Right hindlimb (tissue), 1 donor: Measurements from ENCODE around the gene IQGAP1.
A peak's percentile ranks its signal among the peaks of the same experiment; 100 is the strongest.
"Not testable (repeated sequence)": the region's sequence is repeated elsewhere in the genome, so short reads cannot be mapped to it uniquely, and the experiment has no call there.

Source experiments
- DNase-seq: peaks from one replicate; pipeline ENCODE4 v3.0.0-alpha.2; 2018

IQGAP1 gene

DNA sequence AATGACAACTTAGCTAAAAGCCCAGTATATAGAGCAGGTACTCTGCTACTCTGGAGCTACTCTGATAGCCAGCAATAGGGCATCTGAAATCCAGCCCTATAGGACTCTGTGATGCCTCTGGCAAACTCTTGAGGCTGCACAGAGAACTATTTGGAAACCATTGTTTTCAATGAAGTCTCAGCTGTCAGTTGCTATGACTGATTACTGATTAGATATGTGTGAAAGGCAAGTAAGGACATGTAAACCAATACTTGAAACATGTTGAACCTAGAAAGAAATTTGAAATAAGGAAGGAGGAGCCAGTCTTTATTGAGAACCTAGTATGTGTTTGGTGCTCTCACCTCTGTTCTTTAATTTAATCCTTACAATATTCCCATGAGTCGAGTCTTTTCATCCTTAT, 101.5 kb downstream of the IQGAP1 start:
- no peak for DNase-seq

- DNase-seq, result no peak
Observed at GRCh38 chr15:90489944-90490343, 101.9 kb downstream of the IQGAP1 start.

DNA sequence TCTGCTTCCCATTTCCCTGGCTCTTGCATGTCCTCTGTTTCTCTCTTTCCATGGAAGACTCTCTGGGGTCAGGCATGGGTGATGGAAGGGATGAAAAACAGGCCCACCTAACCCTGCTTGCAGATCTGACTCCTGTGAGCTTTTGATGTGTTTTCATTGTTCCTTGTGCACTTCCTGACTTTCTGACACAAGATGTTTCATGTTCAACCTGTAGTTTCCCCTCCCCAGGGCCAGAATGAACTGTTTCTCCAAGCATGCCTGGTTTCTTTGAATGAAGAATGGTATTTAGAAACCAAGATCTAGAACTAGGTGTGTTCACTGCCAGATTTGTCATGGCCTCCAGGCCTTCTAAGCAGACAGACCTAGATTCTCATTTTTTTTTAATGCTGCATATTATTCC, 105.6 kb downstream of the IQGAP1 start:
- DNase-seq, result no peak

- DNase-seq, result no peak
Observed at GRCh38 chr15:90495067-90495466, 107.0 kb downstream of the IQGAP1 start.

GRCh38 chr15:90496791-90497190, 108.7 kb downstream of the IQGAP1 start:
- DNase-seq, result no peak

- DNase-seq, result no peak
Observed at GRCh38 chr15:90497376-90497775, 109.3 kb downstream of the IQGAP1 start.

DNA sequence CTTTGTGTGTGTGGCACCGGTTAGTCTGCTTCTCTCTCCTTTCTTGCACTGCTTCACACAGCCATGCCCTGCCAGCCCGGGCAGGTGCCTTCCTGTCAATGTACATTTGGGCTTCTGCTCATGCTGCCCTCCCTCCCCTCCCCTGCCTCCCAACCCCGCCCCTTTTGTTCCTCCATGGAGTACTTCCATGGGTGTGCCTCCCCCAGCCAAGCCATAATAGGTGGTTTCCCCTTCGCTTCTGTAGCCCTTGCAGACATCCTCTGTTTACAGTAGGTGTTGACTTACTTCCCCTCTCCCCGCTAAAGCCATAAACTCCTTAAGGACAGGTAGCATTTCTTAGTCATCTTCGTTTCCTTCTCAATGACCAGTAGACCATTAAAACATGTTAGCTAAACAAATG, 109.9 kb downstream of the IQGAP1 start:
- DNase-seq, result no peak

DNA sequence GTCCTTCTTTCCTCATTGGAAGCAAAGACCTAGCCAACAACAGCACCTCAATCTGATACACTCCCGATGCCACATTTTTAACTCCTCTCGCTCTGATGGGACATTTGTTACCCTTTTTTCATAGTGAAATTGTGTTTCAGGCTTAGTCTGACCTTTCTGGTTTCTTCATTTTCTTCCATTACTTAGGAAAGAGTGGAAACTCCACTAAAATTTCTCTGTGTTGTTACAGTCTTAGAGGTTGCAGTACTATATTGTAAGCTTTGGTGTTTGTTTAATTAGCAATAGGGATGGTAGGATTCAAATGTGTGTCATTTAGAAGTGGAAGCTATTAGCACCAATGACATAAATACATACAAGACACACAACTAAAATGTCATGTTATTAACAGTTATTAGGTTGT, 112.1 kb downstream of the IQGAP1 start:
- DNase-seq, result no peak

DNA sequence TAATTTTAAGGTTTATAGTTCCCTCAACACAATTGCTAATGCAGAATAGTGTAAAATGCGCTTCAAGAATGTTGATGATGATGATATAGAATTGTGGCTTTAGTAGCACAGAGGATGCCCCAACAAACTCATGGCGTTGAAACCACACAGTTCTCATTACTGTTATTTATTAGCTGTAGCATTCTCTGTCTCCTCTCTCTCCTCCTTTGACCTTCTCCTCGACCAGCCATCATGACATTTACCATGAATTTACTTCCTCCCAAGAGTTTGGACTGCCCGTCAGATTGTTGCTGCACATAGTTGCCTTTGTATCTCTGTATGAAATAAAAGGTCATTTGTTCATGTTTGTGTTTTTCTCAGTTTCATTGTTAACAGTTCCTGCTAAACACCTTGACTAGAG, 113.9 kb downstream of the IQGAP1 start:
- DNase-seq, result no peak

- not testable (repeated sequence) for DNase-seq
Observed at GRCh38 chr15:90510781-90511180, 122.7 kb downstream of the IQGAP1 start.

DNA sequence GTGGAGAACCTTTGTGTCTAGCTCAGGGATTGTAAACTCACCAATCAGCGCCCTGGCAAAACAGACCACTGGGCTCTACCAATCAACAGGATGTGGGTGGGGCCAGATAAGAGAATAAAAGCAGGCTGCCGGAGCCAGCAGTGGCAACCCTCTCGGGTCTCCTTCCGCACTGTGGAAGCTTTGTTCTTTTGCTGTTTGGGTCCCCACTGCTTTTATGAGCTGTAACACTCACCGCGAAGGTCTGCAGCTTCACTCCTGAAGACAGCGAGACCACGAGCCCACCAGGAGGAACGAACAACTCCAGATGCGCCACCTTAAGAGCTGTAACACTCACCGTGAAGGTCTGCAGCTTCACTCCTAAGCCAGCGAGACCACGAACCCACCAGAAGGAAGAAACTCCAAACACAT, 123.2 kb downstream of the IQGAP1 start:
- DNase-seq, result not testable (repeated sequence)

DNA sequence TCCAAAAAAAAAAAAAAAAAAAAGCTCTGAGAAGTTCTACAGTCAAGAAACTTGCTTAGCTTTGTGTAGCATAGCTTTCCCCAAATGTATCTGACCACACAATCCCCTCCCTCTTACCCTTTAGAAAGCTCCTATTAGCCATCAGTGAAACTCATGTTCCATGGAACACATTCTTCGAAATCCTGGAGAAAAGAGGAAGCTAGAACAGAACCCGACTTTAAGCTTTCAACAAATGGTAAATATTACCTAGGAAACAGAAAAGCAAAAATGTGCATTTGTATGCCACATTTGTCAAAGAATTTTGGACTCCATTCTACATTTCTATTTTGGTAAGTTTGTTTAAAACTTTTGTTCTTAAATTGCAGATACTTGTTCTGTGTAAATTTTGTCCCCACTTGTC, 124.2 kb downstream of the IQGAP1 start:
- DNase-seq, result no peak

- no peak for DNase-seq
Observed at GRCh38 chr15:90512981-90513380, 124.9 kb downstream of the IQGAP1 start.

GRCh38 chr15:90513448-90513847, 125.4 kb downstream of the IQGAP1 start:
- DNase-seq, result no peak

GRCh38 chr15:90513893-90514292, 125.9 kb downstream of the IQGAP1 start:
- DNase-seq, result not testable (repeated sequence)

DNA sequence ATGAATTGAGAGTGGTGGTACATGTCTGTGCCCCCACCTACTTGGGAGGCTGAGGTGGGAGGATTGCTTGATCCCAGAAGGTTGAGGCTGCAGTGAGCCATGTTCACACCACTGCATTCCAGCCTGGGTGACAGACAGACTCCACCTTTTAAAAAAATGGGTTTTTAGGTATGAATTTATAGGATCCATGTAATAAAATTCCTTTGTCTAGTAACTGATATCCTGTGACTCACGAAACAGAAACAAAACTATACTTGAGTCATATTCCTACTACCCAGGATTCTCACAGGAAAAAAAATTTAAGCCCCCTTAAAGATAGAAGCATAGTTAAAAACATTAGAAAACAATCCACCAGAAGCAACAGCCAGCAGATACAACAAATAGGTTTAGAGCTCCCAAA, 131.6 kb downstream of the IQGAP1 start:
- DNase-seq, result no peak

DNA sequence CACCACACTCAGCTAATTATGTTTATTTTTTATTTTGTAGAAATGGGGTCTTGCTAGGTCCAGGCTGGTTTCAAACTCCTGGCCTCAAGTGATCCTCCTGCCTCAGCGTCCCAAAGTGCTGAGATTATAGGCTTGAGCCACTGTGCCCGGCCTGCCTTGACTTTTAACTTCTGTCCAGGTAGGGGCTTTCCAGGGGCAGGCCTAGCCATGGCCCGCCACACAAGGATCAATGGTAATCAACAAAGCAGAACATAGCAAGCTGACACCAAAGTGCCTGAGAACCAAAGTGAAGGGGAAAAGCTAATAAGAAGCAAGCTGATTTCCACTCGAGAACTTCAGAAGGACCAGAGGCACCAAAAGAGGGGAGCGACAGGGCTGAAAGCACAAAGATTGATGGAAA, 132.3 kb downstream of the IQGAP1 start:
- DNase-seq, result no peak

GRCh38 chr15:90523373-90523772, 135.3 kb downstream of the IQGAP1 start:
- no peak for DNase-seq

DNA sequence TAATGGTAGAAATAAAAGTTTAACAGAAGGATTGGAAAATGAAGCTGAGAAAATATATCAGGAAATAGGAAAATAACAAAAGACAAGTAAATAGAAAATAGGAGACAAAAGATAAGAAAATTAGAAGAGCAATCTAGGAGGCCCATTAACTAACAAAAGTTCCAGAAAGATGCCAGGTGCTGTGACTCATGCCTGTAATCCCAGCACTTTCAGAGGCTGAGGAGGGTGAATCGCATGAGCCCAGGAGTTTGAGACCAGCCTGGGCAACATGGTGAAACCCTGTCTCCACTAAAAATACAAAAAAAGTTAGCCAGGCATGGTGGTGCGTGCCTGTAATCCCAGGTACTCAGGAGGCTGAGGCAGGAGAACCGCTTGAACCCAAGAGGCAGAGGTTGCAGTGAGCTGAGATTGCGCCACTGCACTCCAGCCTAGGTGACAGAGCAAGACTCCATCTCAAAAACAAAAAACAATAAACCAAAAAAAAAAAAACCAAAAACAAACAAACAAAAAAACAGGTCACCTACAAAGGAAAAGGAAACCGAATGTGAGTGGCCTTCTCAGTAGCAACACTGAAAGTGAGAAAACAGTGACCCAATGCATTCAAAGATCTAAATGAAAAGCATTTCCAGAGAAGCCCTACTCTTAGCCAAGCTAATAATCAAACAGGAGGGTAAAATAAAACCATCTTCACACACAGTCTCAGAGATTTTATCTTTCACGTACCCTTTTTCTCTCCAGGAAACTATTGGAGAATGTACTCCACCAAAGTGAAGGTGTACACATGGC, 136.2 kb downstream of the IQGAP1 start:
- not testable (repeated sequence) for DNase-seq

- no peak for DNase-seq
Observed at GRCh38 chr15:90529011-90529370, 140.9 kb downstream of the IQGAP1 start.

DNA sequence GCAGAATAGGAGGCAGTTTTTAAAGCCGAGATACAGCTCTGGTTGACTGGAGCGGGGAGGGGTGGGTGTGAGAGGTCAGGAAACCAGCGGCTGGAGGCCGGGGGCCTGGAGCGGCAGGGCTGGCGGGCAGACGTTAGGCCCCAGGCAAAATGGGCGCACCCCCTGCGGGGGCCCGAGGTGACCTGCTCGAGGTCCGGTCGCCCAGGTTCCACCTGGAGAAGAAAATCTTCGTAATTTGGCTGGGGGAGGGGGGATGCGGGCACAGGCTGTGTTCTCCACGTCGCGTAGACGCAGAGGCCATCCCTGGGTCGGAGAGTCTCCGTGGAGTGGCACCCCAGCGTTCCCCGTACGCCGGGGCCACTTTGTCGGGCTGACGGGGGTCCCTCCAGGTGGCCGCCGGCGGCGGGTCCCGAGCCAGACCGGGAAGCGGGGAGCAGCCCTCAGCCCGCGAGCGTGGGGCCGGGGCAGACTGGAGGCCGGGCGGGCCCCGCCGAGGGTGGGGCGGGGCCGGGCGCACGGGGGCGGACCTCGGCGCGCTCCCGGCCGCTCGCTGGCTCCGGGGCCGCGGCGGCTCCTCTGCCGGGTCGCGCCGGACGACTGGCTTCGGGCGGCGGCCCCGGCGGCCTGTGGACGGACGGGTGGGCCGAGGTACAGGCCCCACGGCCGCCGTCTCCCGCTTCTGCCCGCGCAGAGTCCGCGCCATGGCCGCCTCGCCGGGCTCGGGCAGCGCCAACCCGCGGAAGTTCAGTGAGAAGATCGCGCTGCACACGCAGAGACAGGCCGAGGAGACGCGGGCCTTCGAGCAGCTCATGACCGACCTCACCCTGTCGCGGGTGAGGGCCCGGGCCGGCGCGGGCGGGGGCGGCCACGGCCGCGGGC, 141.6 kb downstream of the IQGAP1 start, which contains the start of gene CRTC3:
TSS of gene CRTC3 (plus strand) at position 553 of the 879 bp plus-strand sequence. CDS start at position 702, 149 bp downstream.
- peak; percentile 73 for DNase-seq

DNA sequence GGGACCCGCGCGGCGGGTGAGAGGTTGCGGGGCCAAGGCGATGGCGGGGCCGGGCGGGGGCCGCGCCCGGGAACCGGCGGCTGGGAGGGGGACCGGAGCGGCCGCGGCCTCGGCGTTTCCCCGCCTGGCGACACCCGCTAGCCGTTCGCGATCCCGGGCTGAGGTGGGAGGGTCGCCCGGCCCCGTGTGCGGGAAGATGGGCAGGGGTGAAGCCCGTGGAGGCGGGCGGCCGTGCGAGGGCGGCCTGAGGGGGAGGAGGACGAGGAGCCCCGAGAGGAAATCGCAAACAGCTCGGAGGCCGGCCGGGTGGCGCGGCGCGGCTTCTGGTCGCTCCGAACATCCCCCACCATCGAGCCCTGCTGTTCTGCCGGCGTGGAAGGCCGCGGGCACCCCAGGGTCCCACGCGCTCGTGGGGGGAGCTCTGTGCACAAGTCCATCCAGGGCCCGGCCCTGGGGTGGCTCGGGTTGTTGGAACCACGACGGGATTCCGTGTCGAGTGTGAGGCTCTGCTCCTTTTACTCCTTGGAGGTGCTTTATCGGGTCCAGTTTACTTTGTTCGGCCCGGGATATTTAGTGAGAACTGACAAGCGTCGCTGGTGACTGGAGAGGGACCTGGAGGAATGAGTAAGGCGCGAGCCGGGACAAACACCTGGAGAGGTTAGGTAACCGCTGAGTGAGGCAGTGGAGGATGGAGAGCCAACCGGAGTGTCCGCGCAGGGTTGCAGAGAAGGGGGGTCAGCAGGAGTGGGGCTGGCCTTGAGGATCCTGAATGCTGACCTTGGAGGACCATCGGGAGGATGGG, 142.4 kb downstream of the IQGAP1 start:
- DNase-seq, result peak; percentile 66

GRCh38 chr15:90531147-90531546, 143.1 kb downstream of the IQGAP1 start:
- no peak for DNase-seq
